Hepatocyte (in vitro differentiated cells): ENCODE results near the gene WDR86. TPM values are rescaled to one million over a fixed set of nuclear protein-coding genes. Genes with fewer than 3 reads are reported as not detected.

Experiments used
- DNase-seq: peaks from one replicate; pipeline ENCODE4 v3.0.0-alpha.2; 2016; ENCODE audit warnings: low spot score
- H2AFZ ChIP-seq: fragments of 200-600 bp; sonication (generic); 2 replicates; pipeline ENCODE4 v1.6.0; 2016; ENCODE audit warnings: antibody characterized with exemption, mild to moderate bottlenecking
- H3K27ac ChIP-seq: fragments of 200-600 bp; sonication (generic); 2 replicates; pipeline ENCODE4 v1.5.1; 2016; ENCODE audit warnings: mild to moderate bottlenecking
- H3K27me3 ChIP-seq: fragments of 200-600 bp; sonication (generic); 2 replicates; pipeline ENCODE4 v1.6.1; 2016
- H3K36me3 ChIP-seq: fragments of 200-600 bp; sonication (generic); replicated peaks from 2 replicates; pipeline ENCODE4 v1.5.1; 2016; ENCODE audit warnings: low read depth; ENCODE audit not compliant: insufficient read depth
- H3K4me1 ChIP-seq: fragments of 200-600 bp; sonication (generic); 2 replicates; pipeline ENCODE4 v1.5.1; 2016; ENCODE audit warnings: mild to moderate bottlenecking, moderate library complexity; ENCODE audit not compliant: insufficient read depth
- H3K4me2 ChIP-seq: fragments of 200-600 bp; sonication (generic); 2 replicates; pipeline ENCODE4 v1.6.0; 2016
- H3K4me3 ChIP-seq: fragments of 200-600 bp; sonication (generic); 2 replicates; pipeline ENCODE4 v1.5.1; 2016; ENCODE audit warnings: mild to moderate bottlenecking
- H3K79me2 ChIP-seq: fragments of 200-600 bp; sonication (generic); 2 replicates; pipeline ENCODE4 v1.6.0; 2017; ENCODE audit warnings: mild to moderate bottlenecking
- H3K9me2 ChIP-seq: fragments of 200-600 bp; sonication (generic); replicated peaks from 2 replicates; pipeline ENCODE4 v1.6.0; 2017; ENCODE audit warnings: mild to moderate bottlenecking; ENCODE audit not compliant: insufficient read depth
- H3K9me3 ChIP-seq: fragments of 200-600 bp; sonication (generic); 2 replicates; pipeline ENCODE4 v1.5.1; 2016; ENCODE audit warnings: low read depth, mild to moderate bottlenecking
- H4K20me1 ChIP-seq: fragments of 200-600 bp; sonication (generic); 2 replicates; pipeline ENCODE4 v1.6.0; 2016; ENCODE audit warnings: mild to moderate bottlenecking; ENCODE audit not compliant: insufficient read depth, poor library complexity, severe bottlenecking
- CTCF ChIP-seq: fragments of 200-600 bp; sonication (generic); IDR thresholded peaks from 2 replicates; pipeline ENCODE4 v1.5.1; 2016; ENCODE audit warnings: antibody characterized with exemption, mild to moderate bottlenecking; ENCODE audit not compliant: poor library complexity
- EZH2 ChIP-seq: fragments of 200-600 bp; sonication (generic); IDR thresholded peaks from 2 replicates; pipeline ENCODE4 v1.6.1; 2016; ENCODE audit warnings: antibody characterized with exemption, mild to moderate bottlenecking, borderline replicate concordance
- EZH2phosphoT487 ChIP-seq: fragments of 200-600 bp; sonication (generic); IDR thresholded peaks from one replicate; pipeline ENCODE4 v1.6.1; 2018; ENCODE audit warnings: antibody characterized with exemption, mild to moderate bottlenecking, low read depth, moderate library complexity; ENCODE audit not compliant: unreplicated experiment, severe bottlenecking
- WGBS: methylation state at CpG from one replicate; pipeline ENCODE4 v1.1.6; 2016; ENCODE audit warnings: low lambda C conversion rate; ENCODE audit errors: missing lambda C conversion rate; 5-methylcytosine and 5-hydroxymethylcytosine counted together
- polyA plus RNA-seq: library from polyadenylated mRNA; unstranded; fragments of >200 nt; fragmentation: Nextera tagmentation; extraction: Ambion mirVana; gene quantifications from 2 replicates; pipeline ENCODE4 v1.2.1, GENCODE V29; 2016
- total RNA-seq: library from RNA; depleted of rRNA; stranded (reverse); fragments of >200 nt; gene quantifications from 2 replicates; pipeline ENCODE4 v1.2.3, GENCODE V29; 2014

Gene WDR86
- total and polyA plus RNA-seq, 2 experiments from 2014 or later, result 10.6 to 12.4 TPM

DNA sequence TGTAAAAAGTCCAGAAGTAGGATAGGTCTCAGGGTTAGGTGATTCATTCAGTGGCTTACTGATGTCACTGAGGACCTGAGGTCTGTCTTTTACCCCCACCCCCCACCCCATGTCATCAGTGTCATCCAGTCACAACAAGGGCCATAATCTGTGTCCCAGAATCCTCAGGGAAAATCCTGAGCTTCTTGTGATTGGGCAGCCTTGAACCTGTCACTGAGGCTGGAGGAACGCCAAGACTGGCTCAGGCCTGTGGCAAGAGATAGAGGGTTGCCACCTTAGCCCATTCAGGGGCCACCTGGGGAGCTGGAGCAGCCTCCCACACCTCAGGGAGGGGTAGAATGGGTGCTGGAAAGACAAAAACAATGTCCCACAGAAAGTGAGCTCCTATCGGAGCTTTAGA, 38.6 kb downstream of the WDR86 start:
- Histone ChIP-seq H2AFZ (no peak overlapping the region), H3K4me2 (no peak overlapping the region), H3K4me1 (peaks cover 11% of the 10 kb centered on the region), H3K27ac (no peak overlapping the region), H3K36me3 (no peaks in the 10 kb centered on the region), H3K79me2 (no peaks in the 10 kb centered on the region), H3K4me3 (no peak overlapping the region), H3K27me3 (no peaks in the 10 kb centered on the region), H4K20me1 (no peaks in the 10 kb centered on the region), H3K9me2 (no peaks in the 10 kb centered on the region), H3K9me3 (no peaks in the 10 kb centered on the region)
- no peak for DNase-seq
- WGBS, result 93% methylated on average over 2 of the region's 2 CpGs
- no peak for TF ChIP-seq EZH2phosphoT487
- TF ChIP-seq EZH2, result no peak
- TF ChIP-seq CTCF, result no peak

GRCh38 chr7:151368136-151368571, 41.7 kb downstream of the WDR86 start:
- H3K4me1 ChIP-seq, result peaks cover 17% of the 10 kb centered on the region
- no peaks in the 10 kb centered on the region for H3K36me3 ChIP-seq
- H4K20me1 ChIP-seq, result no peaks in the 10 kb centered on the region
- H3K9me3 ChIP-seq, result no peaks in the 10 kb centered on the region
- H3K4me3 ChIP-seq, result no peak overlapping the region
- H3K27ac ChIP-seq, result peak overlapping the region; percentile 22
- H3K79me2 ChIP-seq, result no peaks in the 10 kb centered on the region
- H3K27me3 ChIP-seq, result no peaks in the 10 kb centered on the region
- WGBS, result 16% methylated on average over 11 of the region's 11 CpGs
- H3K4me2 ChIP-seq, result no peak overlapping the region
- TF ChIP-seq EZH2, result no peak
- TF ChIP-seq CTCF, result peak; percentile 98
- TF ChIP-seq EZH2phosphoT487, result no peak
- no peaks in the 10 kb centered on the region for H3K9me2 ChIP-seq
- peak; percentile 92 for DNase-seq
- H2AFZ ChIP-seq, result no peak overlapping the region

DNA sequence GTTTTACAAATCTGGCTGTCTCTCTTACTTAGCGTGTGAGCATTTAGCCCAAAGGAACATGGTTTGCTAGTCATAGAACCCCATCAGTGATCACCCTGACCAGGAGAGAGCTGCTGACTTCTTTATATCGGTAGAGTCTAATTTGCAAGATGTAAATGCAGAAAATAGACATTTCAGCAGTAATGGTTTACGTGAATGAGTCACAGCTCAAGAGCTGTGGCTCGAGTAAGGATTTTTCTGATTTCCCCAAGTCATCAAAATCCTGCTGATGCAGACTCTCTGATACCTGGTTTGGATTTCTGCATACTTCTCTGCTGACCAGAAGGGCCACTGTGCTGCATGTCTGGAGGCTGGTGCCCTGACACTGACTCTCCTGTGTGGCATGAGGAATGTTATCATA, 42.6 kb downstream of the WDR86 start:
- peak overlapping the region; percentile 22 for H3K27ac ChIP-seq
- H3K36me3 ChIP-seq, result no peaks in the 10 kb centered on the region
- H3K4me1 ChIP-seq, result peaks cover 17% of the 10 kb centered on the region
- H2AFZ ChIP-seq, result no peak overlapping the region
- H3K27me3 ChIP-seq, result no peaks in the 10 kb centered on the region
- WGBS, result 55% methylated on average over 4 of the region's 4 CpGs
- no peaks in the 10 kb centered on the region for H3K79me2 ChIP-seq
- no peak overlapping the region for H3K4me2 ChIP-seq
- H3K9me2 ChIP-seq, result no peaks in the 10 kb centered on the region
- no peak for DNase-seq
- TF ChIP-seq CTCF, result no peak
- no peak for TF ChIP-seq EZH2phosphoT487
- TF ChIP-seq EZH2, result no peak
- no peak overlapping the region for H3K4me3 ChIP-seq
- no peaks in the 10 kb centered on the region for H4K20me1 ChIP-seq
- H3K9me3 ChIP-seq, result no peaks in the 10 kb centered on the region

- Histone ChIP-seq H3K9me3 (no peaks in the 10 kb centered on the region), H3K27me3 (no peaks in the 10 kb centered on the region), H3K36me3 (no peaks in the 10 kb centered on the region), H3K27ac (peak overlapping the region; percentile 69), H3K79me2 (no peaks in the 10 kb centered on the region), H3K4me3 (no peak overlapping the region), H2AFZ (no peak overlapping the region), H3K4me1 (peaks cover 17% of the 10 kb centered on the region), H4K20me1 (no peaks in the 10 kb centered on the region), H3K9me2 (no peaks in the 10 kb centered on the region), H3K4me2 (peak overlapping the region; percentile 5)
- TF ChIP-seq CTCF, result no peak
- TF ChIP-seq EZH2, result no peak
- TF ChIP-seq EZH2phosphoT487, result no peak
- WGBS, result 39% methylated on average over 5 of the region's 5 CpGs
- no peak for DNase-seq
Measured at GRCh38 chr7:151366880-151367222, 43.0 kb downstream of the WDR86 start.
